Measurements from ENCODE around the gene ARF6. TPM values are rescaled to one million over a fixed set of nuclear protein-coding genes. Genes with fewer than 3 reads are reported as not detected.

Gene ARF6
- polyA plus RNA-seq, 1 of the 3 experiments (the other 2 are of a cell fraction): 45.2 TPM

GRCh38 chr14:49851813-49852212 lies 41.1 kb upstream of the ARF6 start:
- DNase-seq: no peak
- ChIA-PET CTCF (interaction anchor here (0.8 to 14.5 kb wide), 23 partner anchors 8 to 680 kb away, joined by 3 to 202 read pairs (median 4); partner anchors contain the start of genes DNAAF2, KLHDC2 and MAP4K5), POLR2A (interaction anchor here (1.4 to 2.1 kb wide), 2 partner anchors 84 to 231 kb away, joined by 6 to 9 read pairs; partner anchors contain the start of genes KLHDC2, MGAT2 and RPL36AL)
- Histone ChIP-seq H3K79me2 (ENCODE audit: insufficient read depth) (peaks cover 56% of the 10 kb centered on the region), H3K4me1 (ENCODE audit: control insufficient read depth in 1 of 2, insufficient read depth in 2 of 2, low read depth in 1 of 2, low read length in 1 of 2) (peaks cover 0 to 3% of the 10 kb centered on the region in 2 experiments; a peak in 3 of 4 replicates), H3K36me3 (replicated peaks in 1 of 2; ENCODE audit: control insufficient read depth in 1 of 2, insufficient read depth in 2 of 2, low read length in 1 of 2) (peaks cover 23 to 32% of the 10 kb centered on the region in 2 experiments), H3K4me2 (peak overlapping the region; percentile 86), H3K27me3 (ENCODE audit: insufficient read depth) (no peaks in the 10 kb centered on the region), H3K9me3 (no peaks in the 10 kb centered on the region), H3F3A (replicated peaks; ENCODE audit: insufficient read depth) (peaks cover 19% of the 10 kb centered on the region), H3K9ac (peak overlapping the region; percentile 90), H2AFZ (ENCODE audit: low read depth) (peak overlapping the region; percentile 97; the same call in 1 of the 2 replicates), H3K9me2 (no peaks in the 10 kb centered on the region), H4K20me1 (ENCODE audit: insufficient read depth) (no peaks in the 10 kb centered on the region), H3K4me3 (ENCODE audit: low read depth in 2 of 2, low read length in 1 of 2) (peak overlapping the region; percentile 85 to 87), H3K27ac (ENCODE audit: low read depth in 2 of 2, low read length in 1 of 2) (peak overlapping the region; percentile 80 to 87)
- TF ChIP-seq POLR2AphosphoS5 (IDR thresholded peaks at IDR 0.05; ENCODE audit: low read depth, low read length) (no peak), MXI1 (IDR thresholded peaks at IDR 0.05; ENCODE audit: low read depth, low read length) (no peak), GABPA (IDR thresholded peaks at IDR 0.05; ENCODE audit: low read depth) (no peak), USF2 (IDR thresholded peaks at IDR 0.05; ENCODE audit: borderline replicate concordance, low read depth, low read length) (no peak), MEF2A (IDR thresholded peaks at IDR 0.05; ENCODE audit: borderline replicate concordance, low read depth) (no peak), RFX5 (IDR thresholded peaks at IDR 0.05; ENCODE audit: low read length) (no peak), NFIC (IDR thresholded peaks at IDR 0.05; ENCODE audit: borderline replicate concordance) (no peak), RAD21 (IDR thresholded peaks at IDR 0.05; ENCODE audit: low read length) (no peak)
- WGBS (ENCODE audit: low lambda C conversion rate): 3% methylated on average over 7 of the region's 7 CpGs

- Histone ChIP-seq H3K9me2 (no peaks in the 10 kb centered on the region), H3K4me2 (peak within 1 kb of the TSS; percentile 86), H3K9ac (peak within 1 kb of the TSS; percentile 90), H3K36me3 (replicated peaks in 1 of 2; ENCODE audit: control insufficient read depth in 1 of 2, insufficient read depth in 2 of 2, low read length in 1 of 2) (peaks cover 23 to 32% of the 10 kb centered on the region in 2 experiments), H3F3A (replicated peaks; ENCODE audit: insufficient read depth) (peaks cover 19% of the 10 kb centered on the region), H3K27ac (ENCODE audit: low read depth in 2 of 2, low read length in 1 of 2) (peak within 1 kb of the TSS; percentile 80 to 87), H2AFZ (ENCODE audit: low read depth) (peak within 1 kb of the TSS; percentile 97), H3K4me3 (ENCODE audit: low read depth in 2 of 2, low read length in 1 of 2) (peak within 1 kb of the TSS; percentile 85 to 87), H3K79me2 (ENCODE audit: insufficient read depth) (peaks cover 50% of the 10 kb centered on the region), H4K20me1 (ENCODE audit: insufficient read depth) (no peaks in the 10 kb centered on the region), H3K9me3 (no peaks in the 10 kb centered on the region), H3K4me1 (ENCODE audit: control insufficient read depth in 1 of 2, insufficient read depth in 2 of 2, low read depth in 1 of 2, low read length in 1 of 2) (peaks cover 0 to 3% of the 10 kb centered on the region in 2 experiments; a peak in 3 of 4 replicates), H3K27me3 (ENCODE audit: insufficient read depth) (no peaks in the 10 kb centered on the region)
- 0% methylated on average over 22 of the region's 49 CpGs for WGBS (ENCODE audit: low lambda C conversion rate)
- POLR2A ChIA-PET: interaction anchor here (0.6 to 2.1 kb wide), 6 partner anchors 10 to 232 kb away, joined by 3 to 18 read pairs (median 5); partner anchors contain the start of genes KLHDC2, MGAT2 and RPL36AL
- CTCF ChIA-PET: interaction anchor here (0.6 to 14.5 kb wide), 39 partner anchors 9 to 885 kb away, joined by 3 to 202 read pairs (median 4); partner anchors contain the start of genes DNAAF2, KLHDC2, LRR1 and MAP4K5
- peak; percentile 84 for DNase-seq
- TF ChIP-seq SMC3 (IDR thresholded peaks at IDR 0.05; ENCODE audit: low read depth, low read length) (no peak), FOXM1 (IDR thresholded peaks at IDR 0.05; ENCODE audit: low read depth) (no peak), TCF12 (IDR thresholded peaks at IDR 0.05) (peak; percentile 18; the same call in 1 of the 2 replicates), RXRA (IDR thresholded peaks at IDR 0.05; ENCODE audit: borderline replicate concordance, low read depth) (no peak; the same call in 1 of the 2 replicates), CHD2 (IDR thresholded peaks at IDR 0.05; ENCODE audit: low read length, partially characterized antibody) (no peak), MEF2A (IDR thresholded peaks at IDR 0.05; ENCODE audit: borderline replicate concordance, low read depth) (no peak), RCOR1 (IDR thresholded peaks at IDR 0.05; ENCODE audit: low read length) (0 out of 2 replicates have a peak, but pooled peaks have one; percentile 32), REST (IDR thresholded peaks at IDR 0.05; ENCODE audit: low read depth, low read length) (no peak), POLR2AphosphoS5 (IDR thresholded peaks at IDR 0.05; ENCODE audit: low read depth, low read length) (peak; percentile 93), PBX3 (IDR thresholded peaks at IDR 0.05) (no peak), RAD21 (IDR thresholded peaks at IDR 0.05; ENCODE audit: low read length) (no peak), RFX5 (IDR thresholded peaks at IDR 0.05; ENCODE audit: low read length) (no peak), NRF1 (IDR thresholded peaks at IDR 0.05; ENCODE audit: low read depth, low read length) (peak; percentile 69)
Observed at GRCh38 chr14:49852301-49853157, 40.4 kb upstream of the ARF6 start, which contains the start of gene NEMF. Gene NEMF, minus strand, starts transcription at chr14:49852788. Its CDS starts 35 bp downstream, at chr14:49852753.
